Mammary epithelial cell (primary cell): ENCODE measurements around the gene GNS.

Source experiments
- EZH2 ChIP-seq: IDR thresholded peaks from 2 replicates; pipeline ENCODE4 v1.6.1; 2012; ENCODE audit warnings: low read length, inconsistent platforms, borderline replicate concordance
- TF ChIP-seq, protein P1 (sequence below), 2 donors: IDR thresholded peaks in 1 of 2; conservative IDR thresholded peaks in 1 of 2; 2 replicates each; pipeline ENCODE4 v1.5.1; 2011 to 2012; ENCODE audit warnings: inconsistent platforms in 2 of 2, low read length in 2 of 2, mild to moderate bottlenecking in 2 of 2, control low read depth in 1 of 2, low read depth in 1 of 2; ENCODE audit not compliant: insufficient read depth in 1 of 2; ENCODE audit errors: extremely low read depth in 1 of 2

DNA sequence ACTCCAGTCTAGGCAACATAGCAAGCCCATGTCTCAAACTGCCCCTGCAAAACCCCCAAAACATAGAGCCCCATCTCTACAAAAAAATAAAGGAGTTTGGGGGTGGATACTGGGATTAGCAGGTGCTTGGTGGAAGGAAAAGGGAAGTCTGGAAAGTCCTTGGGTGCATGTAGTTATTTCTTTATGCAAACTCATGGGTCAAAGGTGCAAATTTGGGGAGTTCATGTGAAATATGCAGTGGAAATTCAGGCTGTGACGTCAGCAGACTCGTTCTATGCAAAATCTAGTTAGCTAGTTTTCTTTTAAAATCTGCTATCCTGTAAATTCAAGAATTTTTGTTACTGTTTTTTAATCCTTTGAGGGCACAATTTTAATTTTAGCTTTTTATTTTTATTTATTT lies 51.3 kb downstream of the GNS start:
- TF ChIP-seq, protein P1, sequence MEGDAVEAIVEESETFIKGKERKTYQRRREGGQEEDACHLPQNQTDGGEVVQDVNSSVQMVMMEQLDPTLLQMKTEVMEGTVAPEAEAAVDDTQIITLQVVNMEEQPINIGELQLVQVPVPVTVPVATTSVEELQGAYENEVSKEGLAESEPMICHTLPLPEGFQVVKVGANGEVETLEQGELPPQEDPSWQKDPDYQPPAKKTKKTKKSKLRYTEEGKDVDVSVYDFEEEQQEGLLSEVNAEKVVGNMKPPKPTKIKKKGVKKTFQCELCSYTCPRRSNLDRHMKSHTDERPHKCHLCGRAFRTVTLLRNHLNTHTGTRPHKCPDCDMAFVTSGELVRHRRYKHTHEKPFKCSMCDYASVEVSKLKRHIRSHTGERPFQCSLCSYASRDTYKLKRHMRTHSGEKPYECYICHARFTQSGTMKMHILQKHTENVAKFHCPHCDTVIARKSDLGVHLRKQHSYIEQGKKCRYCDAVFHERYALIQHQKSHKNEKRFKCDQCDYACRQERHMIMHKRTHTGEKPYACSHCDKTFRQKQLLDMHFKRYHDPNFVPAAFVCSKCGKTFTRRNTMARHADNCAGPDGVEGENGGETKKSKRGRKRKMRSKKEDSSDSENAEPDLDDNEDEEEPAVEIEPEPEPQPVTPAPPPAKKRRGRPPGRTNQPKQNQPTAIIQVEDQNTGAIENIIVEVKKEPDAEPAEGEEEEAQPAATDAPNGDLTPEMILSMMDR (conservative IDR thresholded peaks at IDR 0.05 in 1 of 2, IDR thresholded peaks at IDR 0.05 in 1 of 2; ENCODE audit: extremely low read depth in 1 of 2, insufficient read depth in 1 of 2, low read depth in 1 of 2, low read length in 2 of 2) = no peak
- TF ChIP-seq EZH2 = no peak
